ENCODE results near the gene KCNJ9.
A peak's percentile ranks its signal among the peaks of the same experiment; 100 is the strongest.

The KCNJ9 gene

GRCh38 chr1:160052936-160053335, 28.4 kb upstream of the KCNJ9 start:
- no peak overlapping the region for H3K4me3 ChIP-seq (ENCODE audit: low read depth, low read length)
- TF ChIP-seq CTCF (IDR thresholded peaks at IDR 0.05; ENCODE audit: low read depth, low read length): no peak
- no peak for DNase-seq
- no peaks in the 10 kb centered on the region for H3K9me3 ChIP-seq
- peaks cover 65% of the 10 kb centered on the region for H3K27me3 ChIP-seq
- H3K4me1 ChIP-seq: no peaks in the 10 kb centered on the region
- H3K36me3 ChIP-seq: no peaks in the 10 kb centered on the region

- no peaks in the 10 kb centered on the region for H3K36me3 ChIP-seq
- no peak for TF ChIP-seq CTCF (IDR thresholded peaks at IDR 0.05; ENCODE audit: low read depth, low read length)
- H3K4me1 ChIP-seq: no peaks in the 10 kb centered on the region
- peaks cover 59% of the 10 kb centered on the region for H3K27me3 ChIP-seq
- H3K4me3 ChIP-seq (ENCODE audit: low read depth, low read length): no peak overlapping the region
- DNase-seq: no peak
- no peaks in the 10 kb centered on the region for H3K9me3 ChIP-seq
These were observed 27.6 kb upstream of the KCNJ9 start for GRCh38 chr1:160053548-160054365.

- no peak for DNase-seq
- H3K4me3 ChIP-seq (ENCODE audit: low read depth, low read length): no peak overlapping the region
- H3K27me3 ChIP-seq: peaks cover 54% of the 10 kb centered on the region
- no peak for TF ChIP-seq CTCF (IDR thresholded peaks at IDR 0.05; ENCODE audit: low read depth, low read length)
- H3K4me1 ChIP-seq: no peaks in the 10 kb centered on the region
- H3K9me3 ChIP-seq: no peaks in the 10 kb centered on the region
- no peaks in the 10 kb centered on the region for H3K36me3 ChIP-seq
These were observed 24.6 kb upstream of the KCNJ9 start for GRCh38 chr1:160056648-160057169.

- peaks cover 48% of the 10 kb centered on the region for H3K27me3 ChIP-seq
These were observed 23.3 kb upstream of the KCNJ9 start for GRCh38 chr1:160058087-160058486.

GRCh38 chr1:160061369-160062229, 19.7 kb upstream of the KCNJ9 start:
- DNase-seq: no peak
- Histone ChIP-seq H3K27me3 (peaks cover 19% of the 10 kb centered on the region), H3K36me3 (no peaks in the 10 kb centered on the region), H3K9me3 (no peaks in the 10 kb centered on the region), H3K4me3 (ENCODE audit: low read depth, low read length) (no peak overlapping the region), H3K4me1 (no peaks in the 10 kb centered on the region)
- no peak for TF ChIP-seq CTCF (IDR thresholded peaks at IDR 0.05; ENCODE audit: low read depth, low read length)

More at GRCh38 chr1:160058087-160058486, 23.3 kb upstream of the KCNJ9 start:
- no peak for DNase-seq
- peak; percentile 49 for TF ChIP-seq CTCF (IDR thresholded peaks at IDR 0.05; ENCODE audit: low read depth, low read length)
- Histone ChIP-seq H3K9me3 (no peaks in the 10 kb centered on the region), H3K4me3 (ENCODE audit: low read depth, low read length) (no peak overlapping the region), H3K36me3 (no peaks in the 10 kb centered on the region), H3K4me1 (no peaks in the 10 kb centered on the region)
